C4-2B (cell line): ENCODE data around the gene EEF1G.
"Not testable (repeated sequence)": the region's sequence is repeated elsewhere in the genome, so short reads cannot be mapped to it uniquely, and the experiment has no call there.

Experiments used
- H3K27ac ChIP-seq: fragments of 450-650 bp; 2 replicates; pipeline ENCODE4 v1.5.1; 2017
- CTCF ChIP-seq: fragments of 450-650 bp; conservative IDR thresholded peaks from 2 replicates; pipeline ENCODE4 v1.5.1; 2017; ENCODE audit warnings: mild to moderate bottlenecking
- ZFX ChIP-seq: fragments of 450-650 bp; IDR thresholded peaks from 2 replicates; pipeline ENCODE4 v1.6.1; 2017

EEF1G gene

GRCh38 chr11:62592989-62593421, 19.3 kb upstream of the EEF1G start:
- no peak for TF ChIP-seq ZFX
- no peak for TF ChIP-seq CTCF
- peak overlapping the region; percentile 78 for H3K27ac ChIP-seq

- H3K27ac ChIP-seq = peak overlapping the region; percentile 78
- TF ChIP-seq ZFX (no peak), CTCF (no peak)
These were observed 18.6 kb upstream of the EEF1G start for GRCh38 chr11:62592146-62592815.

GRCh38 chr11:62591448-62592145, 17.9 kb upstream of the EEF1G start, which contains the start of gene TUT1:
TUT1 (minus strand) TSS chr11:62591523; CDS start chr11:62591485, 38 bp downstream.
- peak within 1 kb of the TSS; percentile 78 for H3K27ac ChIP-seq
- TF ChIP-seq CTCF = no peak
- no peak for TF ChIP-seq ZFX

DNA sequence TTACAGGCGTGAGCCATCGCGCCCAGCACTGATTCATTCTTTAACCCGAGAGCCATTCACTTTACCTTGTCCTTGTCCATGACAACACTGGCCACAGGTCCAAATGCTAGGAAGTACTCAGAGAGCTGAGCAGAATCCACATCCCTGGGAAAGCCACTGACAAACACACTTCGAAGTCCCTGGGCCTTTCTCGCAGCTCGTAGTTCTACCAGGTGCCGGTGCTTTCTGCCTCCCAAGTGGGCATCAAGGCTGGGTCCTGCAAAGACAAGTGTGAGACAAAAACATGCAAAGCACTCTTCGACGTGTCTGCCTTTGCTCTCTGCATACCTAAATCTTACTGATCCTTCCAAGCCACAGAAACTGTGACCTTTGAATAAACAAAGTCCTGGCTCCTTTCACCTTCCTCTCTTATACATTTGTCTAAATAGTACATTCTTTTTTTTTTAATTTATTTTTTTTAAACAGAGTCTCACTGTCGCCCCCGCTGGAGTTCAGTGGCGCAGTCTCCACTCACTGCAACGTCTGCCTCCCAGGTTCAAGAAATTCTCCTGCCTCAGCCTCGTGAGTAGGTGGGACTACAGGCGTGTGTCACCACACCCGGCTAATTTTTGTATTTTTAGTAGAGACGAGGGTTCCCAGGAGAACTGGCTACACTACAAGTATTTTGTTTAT, 15.4 kb upstream of the EEF1G start:
- peak overlapping the region; percentile 54 for H3K27ac ChIP-seq

DNA sequence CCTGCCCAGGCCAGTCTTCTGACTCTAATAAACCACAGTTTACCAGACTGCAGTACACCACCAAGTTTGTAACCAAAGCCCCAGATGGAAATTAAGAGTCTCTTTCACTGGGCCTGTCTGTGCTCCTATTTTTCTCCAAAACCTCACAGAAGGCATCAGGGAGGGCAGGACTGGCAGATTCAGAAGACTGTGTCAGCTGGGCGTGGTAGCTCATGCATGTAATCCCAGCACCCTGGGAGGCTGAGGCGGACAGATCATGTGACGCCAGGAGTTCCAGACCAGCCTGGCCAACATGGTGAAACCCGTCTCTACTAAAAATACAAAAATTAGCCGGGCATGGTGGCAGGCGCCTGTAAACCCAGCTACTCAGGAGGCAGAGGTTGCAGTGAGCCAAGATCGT, 11.7 kb upstream of the EEF1G start:
- H3K27ac ChIP-seq = not testable (repeated sequence)

More for the DNA sequence above, 15.4 kb upstream of the EEF1G start:
- no peak; the same call in 1 of the 2 replicates for TF ChIP-seq CTCF
- TF ChIP-seq ZFX = no peak

DNA sequence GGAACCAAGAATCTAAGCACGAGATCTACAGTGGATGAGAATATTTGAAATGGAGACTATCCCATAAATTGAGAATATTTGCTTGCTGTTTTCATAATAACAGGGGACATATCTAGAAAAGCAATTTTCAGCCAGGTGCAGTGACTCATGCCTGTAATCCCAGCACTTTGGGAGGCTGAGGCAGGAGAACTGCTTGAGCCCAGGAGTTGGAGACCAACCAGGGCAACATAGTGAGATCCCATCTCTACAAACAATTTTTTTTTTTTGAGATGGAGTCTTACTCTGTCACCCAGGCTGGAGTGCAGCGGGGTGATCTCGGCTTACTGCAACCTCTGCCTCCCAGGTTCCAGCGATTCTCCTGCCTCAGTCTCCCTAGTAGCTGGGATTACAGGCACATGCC, 8.0 kb upstream of the EEF1G start:
- not testable (repeated sequence) for H3K27ac ChIP-seq

DNA sequence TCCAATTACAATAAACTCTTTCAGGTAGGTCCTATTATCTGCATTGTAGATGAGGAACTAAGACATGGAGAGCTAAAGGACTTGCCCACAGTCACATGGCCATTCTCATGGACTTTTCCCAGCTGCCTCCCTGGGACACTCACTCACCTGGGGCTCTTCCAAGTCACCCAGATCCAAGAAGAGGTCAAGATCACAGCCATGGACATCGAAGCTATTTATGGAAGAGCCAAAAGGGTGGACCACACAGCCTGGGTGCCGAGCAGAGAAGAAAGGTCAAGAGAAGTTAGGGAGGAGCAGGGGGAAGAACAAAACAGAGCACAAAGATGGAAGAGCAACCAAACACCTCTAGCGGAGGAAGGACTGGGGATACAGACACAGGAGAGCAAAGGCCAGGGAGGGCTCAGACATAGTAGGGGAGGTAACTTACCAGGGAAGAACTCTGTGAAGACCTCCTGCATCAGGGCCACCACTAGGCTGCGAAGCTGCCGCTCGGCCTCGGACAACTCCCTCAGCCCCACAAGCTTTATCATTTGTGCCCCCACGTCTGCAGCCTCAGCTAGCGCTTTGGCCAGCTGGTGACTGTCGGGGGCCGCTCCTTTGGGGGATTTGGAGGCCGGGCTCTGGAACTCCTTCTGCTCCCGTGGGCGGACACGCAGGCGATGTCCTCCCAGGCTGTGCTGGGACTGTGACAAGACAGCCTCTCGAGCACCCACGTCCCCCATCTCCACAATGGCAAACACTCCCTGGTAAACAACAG, 7.4 kb upstream of the EEF1G start:
- no peak overlapping the region for H3K27ac ChIP-seq
- TF ChIP-seq ZFX = no peak
- no peak for TF ChIP-seq CTCF

GRCh38 chr11:62579252-62579651, 5.6 kb upstream of the EEF1G start:
- TF ChIP-seq CTCF (no peak), ZFX (no peak)
- no peak overlapping the region for H3K27ac ChIP-seq
